ENCODE data around the gene NUDT22.

The NUDT22 gene

DNA sequence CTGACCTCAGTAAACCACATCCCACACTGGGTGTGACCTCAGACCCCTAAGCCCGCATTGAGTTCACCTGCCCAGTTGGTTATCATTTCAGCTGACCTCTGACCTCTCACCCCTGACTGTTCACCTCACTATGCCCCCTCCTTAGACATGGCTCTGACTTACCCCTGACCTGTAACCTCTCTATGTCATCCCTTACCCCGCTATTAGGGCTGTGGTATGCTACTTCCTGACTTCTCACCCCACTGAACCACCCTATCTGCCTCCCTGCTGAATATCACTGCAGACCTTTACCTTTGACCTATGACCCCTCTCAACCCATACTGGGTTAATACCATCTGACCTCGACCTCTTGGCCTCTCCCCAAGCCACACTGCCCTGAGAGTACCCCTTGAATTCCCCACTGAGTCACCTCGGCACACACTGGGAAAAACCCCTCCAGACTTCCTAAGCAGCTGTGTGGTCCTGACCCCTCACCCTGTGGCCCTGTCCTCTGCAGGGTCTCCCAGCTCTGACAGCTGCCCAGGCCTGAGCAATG, 33.5 kb downstream of the NUDT22 start:
- no peak for DNase-seq

DNA sequence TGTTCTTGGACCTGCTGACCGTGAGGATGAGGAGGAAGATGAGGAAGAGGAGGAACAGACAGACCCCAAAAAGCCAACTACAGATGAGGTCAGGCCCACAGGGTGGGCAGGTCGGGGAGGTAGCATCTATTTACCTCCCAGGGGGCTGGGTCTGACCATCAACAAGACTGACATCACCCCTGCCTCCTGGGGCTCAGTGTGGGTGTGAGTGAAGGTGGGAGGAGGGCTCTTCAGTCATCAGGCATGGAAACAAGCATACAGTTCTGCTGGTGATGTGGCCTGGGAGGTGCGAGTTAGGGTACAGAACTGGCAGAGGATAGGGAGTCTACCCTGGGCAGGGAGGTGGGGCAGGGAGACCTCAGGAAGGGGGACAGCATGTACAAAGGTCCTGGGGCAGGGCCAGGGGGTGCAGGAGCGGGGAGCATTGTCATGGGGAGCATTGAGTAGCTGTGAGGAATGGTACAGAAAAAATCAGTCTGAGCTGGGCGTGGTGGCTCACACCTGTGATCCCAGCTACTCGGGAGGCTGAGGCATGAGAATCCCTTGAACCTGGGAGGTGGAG, 34.2 kb downstream of the NUDT22 start:
- no peak for DNase-seq

DNA sequence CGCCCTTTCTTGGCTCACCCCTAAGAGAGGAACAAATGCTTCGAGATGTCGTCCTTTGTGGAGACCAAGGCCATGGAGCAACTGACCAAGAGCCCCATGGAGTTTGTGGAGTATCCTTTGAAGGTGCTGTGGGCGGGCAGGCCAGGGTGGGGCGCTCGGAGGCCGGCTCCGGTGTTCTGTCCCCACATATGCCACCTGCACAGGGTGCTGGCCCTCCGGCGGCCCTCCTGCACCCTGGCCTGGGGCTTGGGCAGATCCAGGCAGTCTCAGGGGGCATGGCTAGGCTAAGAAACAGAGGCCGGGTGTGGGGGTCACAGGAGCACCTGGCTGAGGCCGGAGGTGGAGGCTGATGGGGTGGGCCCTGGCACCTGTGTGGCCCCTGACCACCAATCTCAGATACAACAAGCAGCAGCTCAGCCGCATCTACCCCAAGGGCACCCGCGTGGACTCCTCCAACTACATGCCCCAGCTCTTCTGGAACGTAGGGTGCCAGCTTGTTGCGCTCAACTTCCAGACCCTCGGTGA, 35.5 kb downstream of the NUDT22 start:
- no peak for DNase-seq

DNA sequence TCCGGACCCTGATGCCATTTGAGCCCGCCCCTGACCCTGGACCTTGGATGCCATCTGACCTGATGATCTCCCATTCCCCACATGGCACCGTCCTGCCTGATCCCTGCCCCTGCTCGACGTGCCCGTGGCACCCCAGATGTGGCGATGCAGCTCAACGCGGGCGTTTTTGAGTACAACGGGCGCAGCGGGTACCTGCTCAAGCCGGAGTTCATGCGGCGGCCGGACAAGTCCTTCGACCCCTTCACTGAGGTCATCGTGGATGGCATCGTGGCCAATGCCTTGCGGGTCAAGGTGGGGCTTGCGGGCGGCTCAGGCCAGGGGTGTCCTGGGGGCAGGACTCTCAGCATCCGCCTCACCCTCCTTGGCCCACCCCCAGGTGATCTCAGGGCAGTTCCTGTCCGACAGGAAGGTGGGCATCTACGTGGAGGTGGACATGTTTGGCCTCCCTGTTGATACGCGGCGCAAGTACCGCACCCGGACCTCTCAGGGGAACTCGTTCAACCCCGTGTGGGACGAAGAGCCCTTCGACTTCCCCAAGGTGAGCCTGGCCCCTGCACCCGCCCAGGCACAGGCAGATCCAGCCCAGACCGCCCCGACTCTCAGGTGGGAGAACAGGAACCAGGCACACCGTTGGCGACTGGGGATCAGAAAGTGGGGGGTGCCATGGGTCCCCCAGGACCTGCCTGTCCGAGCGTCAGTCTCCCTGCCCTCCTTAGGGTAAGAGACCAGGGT, 36.4 kb downstream of the NUDT22 start:
- no peak for DNase-seq

DNA sequence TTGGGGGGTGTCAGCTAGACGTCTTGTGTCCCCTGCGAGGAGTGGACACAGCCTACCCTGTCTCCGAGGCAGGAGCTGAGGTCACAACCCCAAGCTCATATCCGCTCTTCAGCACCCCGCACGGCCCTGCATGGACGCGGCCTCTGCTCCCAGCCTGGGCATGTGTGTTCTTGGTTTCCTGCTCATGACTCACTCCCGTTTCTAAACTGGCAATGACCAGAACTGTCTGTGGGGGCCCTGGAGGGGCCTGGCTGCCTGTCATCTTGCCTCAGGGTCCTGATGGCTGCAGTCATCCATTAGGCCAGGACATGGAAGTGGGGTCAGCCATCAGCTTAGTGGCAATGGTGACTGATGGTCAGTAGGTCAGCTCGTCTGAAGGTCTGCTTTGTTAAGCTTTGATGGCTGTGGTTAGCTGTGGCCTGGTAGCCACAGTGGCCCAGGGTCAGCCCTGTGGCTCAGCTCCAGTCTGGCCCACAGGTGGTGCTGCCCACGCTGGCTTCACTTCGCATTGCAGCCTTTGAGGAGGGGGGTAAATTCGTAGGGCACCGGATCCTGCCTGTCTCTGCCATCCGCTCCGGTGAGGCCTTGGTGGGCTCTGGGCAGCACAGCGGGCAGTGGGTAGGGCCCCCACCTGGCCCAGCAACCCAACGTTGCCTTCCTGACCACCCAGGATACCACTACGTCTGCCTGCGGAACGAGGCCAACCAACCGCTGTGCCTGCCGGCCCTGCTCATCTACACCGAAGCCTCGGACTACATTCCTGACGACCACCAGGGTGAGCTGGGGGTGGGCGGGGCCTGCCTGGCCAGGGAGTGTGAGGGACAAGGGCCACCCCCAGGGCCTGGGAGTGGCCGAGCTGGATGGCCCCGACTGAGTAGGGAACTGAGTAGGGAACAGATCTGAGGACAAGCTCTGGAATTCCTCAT, 37.2 kb downstream of the NUDT22 start:
- DNase-seq: no peak

DNA sequence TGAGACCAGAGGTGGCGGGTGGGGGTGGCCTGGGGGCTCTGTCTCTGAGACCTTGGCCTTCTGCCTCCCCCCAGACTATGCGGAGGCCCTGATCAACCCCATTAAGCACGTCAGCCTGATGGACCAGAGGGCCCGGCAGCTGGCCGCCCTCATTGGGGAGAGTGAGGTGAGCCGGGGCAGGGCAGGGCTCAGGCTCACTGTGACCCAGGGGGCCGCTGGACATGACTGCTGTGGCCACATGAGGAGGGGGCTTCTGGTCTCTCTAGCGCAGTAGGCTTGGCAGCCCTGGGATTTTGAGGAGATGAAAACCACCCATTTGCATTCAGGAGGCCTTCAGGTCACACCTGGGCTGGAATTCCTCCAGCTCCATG, 37.9 kb downstream of the NUDT22 start:
- no peak for DNase-seq

DNA sequence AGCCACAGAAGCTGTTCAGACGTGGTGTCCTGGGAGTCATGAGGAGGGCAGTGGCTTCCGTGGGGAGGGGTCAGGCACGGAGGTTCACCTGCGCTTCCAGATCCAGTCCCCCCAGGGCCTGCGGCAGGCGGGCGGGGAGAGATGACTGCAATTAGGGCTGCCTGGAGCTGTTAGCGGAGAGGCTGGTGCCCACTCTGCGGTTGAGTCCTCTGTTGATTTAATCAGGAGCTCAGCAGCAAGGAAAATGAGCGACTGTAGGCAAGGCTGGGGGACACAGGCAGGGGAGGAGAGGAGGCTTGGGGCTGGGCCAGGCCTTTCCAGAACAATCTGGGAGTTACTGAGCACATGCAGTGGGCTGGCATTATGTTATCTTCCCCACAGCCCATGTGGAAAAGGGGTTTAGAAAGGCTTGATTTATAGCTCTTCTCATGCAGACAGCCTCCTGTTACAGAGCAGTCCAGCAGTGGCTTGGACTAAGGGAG, 38.3 kb downstream of the NUDT22 start:
- DNase-seq: no peak

DNA sequence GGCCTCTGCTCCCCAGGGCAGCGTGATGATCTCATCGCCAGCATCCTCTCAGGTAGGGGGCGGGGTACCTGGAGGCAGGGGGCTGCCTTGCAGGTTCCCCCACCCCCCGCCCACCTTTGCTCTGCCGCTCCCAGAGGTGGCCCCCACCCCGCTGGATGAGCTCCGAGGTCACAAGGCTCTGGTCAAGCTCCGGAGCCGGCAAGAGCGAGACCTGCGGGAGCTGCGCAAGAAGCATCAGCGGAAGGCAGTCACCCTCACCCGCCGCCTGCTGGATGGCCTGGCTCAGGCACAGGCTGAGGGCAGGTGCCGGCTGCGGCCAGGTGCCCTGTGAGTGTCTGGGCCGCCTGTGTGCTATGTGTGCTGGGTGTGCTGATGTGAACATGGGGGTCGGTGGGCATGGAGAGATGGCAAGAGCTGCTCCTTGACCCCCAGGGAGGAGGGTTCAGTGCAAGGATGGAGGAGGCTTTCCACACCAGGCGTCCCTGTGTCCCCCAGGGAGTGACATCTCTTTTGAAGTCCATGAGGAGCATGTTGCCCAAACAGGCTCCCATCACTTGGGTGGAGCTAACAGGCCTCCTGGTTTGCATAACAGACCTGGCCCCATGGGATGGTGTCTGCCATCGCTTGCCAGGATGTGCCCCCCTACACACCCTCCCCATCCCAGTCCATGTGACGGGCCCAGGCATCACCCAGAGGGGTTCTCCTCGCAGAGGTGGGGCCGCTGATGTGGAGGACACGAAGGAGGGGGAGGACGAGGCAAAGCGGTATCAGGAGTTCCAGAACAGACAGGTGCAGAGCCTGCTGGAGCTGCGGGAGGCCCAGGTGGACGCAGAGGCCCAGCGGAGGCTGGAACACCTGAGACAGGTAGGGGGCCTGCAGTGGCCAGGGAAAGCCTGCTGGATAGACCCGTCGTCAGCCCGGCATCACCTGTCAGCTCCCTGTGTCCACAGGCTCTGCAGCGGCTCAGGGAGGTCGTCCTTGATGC, 39.4 kb downstream of the NUDT22 start:
- DNase-seq: no peak

DNA sequence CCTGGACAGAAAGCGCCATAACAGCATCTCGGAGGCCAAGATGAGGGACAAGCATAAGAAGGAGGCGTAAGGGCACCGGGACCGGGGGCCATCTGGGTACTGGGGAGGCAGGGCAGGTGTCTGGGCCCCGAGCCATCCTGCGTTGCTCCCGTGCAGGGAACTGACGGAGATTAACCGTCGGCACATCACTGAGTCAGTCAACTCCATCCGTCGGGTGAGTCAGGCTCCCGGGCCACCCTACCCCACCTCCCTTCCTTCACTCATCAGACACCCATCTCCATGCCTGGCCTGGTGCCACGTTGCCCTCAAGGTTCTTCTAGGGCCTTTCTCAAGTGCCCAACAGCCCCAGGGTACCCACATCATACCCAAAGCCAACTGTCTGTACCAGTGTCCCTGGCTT, 40.3 kb downstream of the NUDT22 start:
- DNase-seq: no peak

DNA sequence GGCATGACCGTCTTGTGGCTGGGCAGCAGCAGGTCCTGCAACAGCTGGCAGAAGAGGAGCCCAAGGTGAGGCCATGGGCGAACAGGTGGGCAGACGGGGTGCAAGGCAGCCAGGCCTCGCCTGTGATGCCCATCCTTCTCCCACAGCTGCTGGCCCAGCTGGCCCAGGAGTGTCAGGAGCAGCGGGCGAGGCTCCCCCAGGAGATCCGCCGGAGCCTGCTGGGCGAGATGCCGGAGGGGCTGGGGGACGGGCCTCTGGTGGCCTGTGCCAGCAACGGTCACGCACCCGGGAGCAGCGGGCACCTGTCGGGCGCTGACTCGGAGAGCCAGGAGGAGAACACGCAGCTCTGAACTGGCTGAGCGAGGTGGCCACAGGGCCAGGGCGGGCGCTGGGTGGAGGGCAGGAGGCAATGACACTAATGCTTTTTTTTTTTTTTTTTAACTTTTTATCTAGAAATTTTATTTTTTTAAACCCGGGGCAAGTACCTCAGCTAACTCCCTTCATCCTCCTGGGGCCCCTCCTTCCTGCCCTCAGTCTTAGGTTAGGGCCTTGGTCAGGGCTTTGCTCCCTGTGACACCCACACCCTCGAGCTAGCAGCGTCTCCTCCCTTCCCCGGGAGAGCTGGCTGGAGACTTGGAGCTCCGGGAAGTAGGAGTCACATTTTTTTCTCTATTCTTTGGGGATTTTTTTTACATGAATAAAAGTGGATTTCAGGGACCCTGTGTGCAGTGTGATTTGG, 41.3 kb downstream of the NUDT22 start:
- DNase-seq: no peak

DNA sequence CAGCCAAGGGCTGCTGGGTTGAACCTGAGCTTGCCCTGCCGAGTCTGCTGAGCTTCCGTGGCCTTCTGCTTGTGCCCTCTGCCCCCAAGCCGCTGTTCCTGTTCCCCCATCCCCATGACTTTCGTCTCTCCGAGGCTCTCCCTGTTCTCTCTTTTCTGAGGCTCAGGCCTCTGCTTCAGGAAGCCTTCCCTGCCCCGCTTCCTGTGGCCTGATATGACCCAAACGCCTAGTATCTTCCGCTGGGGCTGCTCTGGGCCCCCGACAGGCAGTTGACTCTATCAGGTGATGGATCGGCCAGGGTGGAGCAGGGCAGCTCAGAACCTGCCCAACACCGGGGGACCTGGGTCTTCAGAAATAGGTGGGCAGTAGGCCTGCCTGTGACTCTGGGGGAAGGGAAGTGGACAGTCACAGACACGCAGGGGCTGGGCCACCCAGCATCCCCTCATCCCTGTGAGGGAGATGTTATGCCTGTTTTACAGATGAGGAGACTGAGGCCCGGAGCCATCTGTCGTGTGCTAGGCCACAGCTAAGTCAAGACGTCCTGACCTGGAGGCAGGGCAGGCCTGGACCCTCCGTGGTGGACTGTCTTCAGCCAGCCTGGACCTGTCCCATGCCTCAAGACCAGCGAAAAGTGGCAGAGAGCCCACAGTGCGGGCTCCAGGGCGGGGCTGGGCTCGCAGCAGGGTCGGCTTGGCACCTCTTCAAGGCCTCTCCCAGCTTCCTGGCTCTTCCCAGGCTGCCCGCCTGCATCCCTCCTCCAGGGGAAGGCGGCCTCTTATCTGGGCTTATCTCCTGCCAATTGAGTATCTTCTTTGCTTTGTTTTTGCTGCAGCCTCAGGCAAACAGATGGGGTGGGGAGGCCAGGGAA, 42.2 kb downstream of the NUDT22 start:
- DNase-seq: no peak

DNA sequence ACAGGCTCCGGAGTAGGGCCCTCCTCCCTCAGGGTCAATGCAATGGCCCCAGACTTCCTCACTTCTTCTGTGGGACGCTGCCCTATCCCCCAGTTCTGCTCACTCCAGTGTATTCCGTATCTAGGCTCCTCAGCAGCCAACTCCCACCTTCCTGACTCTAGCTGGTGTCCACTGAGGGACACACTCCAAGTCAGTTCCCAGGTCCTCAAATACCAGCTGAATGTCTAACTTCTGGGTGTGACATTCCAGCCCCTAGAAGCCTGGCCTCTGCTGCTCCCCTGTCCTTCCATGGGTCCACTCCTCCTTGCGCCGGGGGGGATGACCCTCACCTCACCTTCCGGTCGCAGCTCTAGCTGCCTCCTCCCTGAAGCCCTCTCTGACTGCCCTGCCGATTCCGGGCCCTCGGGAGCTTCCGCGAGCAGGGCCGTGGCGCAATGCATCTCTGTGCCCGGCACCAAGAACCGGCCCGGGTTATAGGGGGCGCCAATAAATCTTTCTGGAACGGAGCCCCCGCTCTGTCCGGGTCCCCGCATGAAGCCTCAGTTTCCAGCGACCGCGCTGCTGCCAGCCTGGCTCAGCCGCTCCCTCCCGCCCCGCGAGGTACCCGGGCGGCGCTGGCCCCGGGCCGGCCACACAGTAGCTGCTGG, 42.9 kb downstream of the NUDT22 start:
- no peak for DNase-seq

DNA sequence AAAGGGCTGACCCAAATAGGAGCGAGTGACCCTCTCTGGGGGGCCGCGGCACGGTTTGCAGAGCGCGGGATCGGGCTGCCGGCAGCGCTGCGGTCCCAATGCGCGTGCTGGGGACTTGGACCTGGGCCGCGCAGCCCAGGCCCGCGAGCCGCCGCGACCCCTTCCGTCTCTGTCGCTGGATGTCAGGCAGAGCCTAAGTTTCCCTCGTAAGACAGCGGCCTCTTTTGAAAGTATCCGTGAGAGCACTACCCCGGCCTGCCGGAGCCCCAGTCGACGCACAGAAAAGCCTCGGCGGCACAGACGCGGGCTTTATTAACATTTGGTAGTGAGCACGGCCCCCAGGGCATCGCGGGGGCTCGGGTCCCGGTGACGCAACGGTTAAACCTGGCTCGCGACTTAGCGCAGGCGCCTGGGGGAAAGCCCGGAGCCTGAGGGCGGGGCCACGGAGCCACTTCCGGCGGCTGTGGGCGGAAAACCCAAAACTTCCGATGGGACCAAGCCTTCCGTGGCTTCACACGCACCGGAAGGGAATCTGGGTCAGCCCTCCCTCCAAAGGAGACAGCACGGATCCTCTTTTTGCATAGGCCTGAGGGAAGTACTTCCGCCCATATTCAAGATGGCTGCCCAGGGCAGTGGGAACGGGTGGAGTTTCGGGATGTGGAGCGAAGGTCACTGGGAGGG, 43.6 kb downstream of the NUDT22 start:
- DNase-seq: peak; percentile 97 to 98

DNA sequence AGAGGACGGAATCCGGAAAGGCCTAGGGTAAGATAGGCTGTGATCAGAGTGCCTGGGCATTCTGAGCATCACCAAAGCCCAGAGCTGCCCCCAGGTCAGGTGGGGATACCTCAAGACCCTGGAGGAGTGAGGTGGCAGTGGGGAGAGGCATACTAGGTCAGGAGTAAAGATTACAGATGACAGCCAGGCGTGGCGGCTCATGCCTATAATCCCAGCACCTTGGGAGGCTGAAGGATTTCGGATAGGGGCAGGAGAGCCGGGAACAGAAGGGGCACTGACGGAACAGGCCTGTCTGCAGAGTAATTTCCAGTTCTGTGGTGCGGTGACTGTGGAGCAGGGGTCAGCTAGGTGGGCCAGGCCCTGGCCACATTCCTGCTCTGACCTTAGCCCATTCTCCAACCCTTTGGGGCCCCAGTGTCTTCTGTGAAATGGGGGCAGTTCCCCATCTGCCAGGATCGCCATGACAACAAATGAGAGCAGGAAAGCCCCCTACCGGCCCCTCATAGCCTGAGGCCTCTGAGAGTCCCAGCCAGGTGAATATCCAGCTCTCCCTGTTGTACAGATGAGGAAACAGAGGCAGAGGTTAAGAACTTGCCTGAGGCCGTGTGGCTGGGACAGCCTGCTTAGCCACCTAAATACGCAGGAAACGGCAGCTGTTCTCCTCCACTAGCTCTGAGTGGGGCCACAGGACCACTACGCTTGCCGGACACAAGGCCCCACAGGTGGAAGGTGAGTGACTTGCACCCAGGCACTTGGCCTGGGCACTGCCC, 49.1 kb downstream of the NUDT22 start:
- DNase-seq: no peak

DNA sequence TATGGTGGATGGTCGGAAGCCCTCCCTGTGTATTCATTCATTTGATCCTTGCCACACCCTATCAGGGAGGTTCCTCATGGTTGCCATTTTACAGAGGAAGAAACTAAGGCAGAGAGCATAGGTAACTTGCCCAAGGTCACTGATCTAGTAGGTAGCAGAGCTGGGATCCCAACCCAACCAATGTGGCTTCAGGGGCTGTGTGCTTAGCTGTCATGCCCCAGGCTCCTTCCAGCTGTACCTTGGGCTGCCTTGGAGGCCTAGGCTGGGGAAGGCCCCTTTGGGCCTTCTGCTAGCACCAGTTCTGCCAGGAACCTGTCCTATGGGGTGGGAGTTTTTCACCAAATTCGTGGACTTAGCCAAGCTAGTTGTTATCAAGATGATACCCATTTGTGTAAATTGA, 49.8 kb downstream of the NUDT22 start:
- no peak for DNase-seq

DNA sequence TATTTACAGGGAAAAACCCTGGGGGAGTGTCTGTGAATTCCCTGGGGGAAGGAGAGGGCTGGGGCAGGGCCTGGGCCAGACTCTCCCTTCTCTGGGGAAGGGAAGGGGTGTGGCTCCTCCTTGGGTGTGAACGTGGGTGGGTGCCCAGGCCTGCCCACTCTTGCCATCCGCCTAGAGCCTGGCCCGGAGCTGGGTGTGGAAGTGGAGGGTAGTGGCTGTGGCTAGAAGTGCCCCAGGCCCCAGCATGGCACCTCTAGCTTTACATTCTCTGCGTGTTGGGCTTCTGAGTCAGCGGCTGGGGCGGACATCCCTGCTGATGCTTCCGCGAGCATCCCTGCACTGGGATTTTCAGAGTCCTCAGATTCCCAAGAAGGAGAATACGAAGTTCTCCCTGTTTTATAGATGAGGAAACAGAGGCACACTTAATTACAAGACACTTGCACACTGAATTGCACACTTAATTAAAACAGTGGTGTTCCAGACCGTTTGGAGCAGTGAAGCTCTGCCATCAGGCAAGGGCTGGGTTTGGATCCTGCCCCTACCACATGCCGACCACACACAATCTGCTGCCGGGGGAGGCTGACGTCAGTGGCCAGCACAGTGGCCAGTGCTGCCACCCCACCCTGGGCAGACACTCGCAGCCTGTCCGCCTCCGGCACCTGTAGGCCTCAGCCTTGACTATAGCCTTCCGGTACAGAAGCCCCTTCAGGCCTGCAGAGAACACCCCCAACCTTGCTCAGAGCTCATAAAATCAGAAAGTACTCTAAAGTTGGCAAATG, 50.8 kb downstream of the NUDT22 start:
- no peak for DNase-seq

DNA sequence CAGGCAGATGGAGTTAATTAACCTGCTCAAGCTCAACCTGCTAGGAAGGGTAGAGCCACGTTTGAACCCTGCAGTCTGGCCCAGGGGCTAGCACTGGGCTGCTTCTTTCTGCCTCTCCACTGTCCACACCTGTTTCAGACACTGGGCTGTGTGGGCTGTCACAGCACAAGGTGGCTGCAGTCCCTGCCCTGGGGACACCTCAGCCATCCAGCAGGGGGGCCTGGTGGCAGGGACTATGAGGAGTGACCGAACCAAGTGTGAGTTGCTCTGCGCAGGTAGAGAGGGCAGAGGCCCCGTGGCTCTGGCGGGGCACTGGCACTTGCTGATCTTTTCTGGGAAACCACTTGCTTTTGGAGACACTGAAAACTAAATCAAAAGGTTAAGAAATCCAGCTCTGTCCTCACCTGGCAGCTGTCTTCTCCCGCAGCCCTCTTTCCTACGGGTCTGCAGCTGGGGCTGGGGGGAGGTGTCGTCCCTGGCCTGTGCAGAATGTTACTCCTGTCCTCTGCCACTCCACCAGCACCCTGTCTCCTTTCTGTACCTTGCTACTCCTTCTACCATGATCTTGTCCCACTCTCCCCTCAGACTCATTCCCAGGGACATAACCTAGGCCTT, 52.6 kb downstream of the NUDT22 start:
- no peak for DNase-seq

Data from NCI-H187 (cell line).